ENCODE data around the gene B4GALT6. TPM values are rescaled to one million over a fixed set of nuclear protein-coding genes. Genes with fewer than 3 reads are reported as not detected.

Gene B4GALT6, protein sequence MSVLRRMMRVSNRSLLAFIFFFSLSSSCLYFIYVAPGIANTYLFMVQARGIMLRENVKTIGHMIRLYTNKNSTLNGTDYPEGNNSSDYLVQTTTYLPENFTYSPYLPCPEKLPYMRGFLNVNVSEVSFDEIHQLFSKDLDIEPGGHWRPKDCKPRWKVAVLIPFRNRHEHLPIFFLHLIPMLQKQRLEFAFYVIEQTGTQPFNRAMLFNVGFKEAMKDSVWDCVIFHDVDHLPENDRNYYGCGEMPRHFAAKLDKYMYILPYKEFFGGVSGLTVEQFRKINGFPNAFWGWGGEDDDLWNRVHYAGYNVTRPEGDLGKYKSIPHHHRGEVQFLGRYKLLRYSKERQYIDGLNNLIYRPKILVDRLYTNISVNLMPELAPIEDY
- 5.2 and 7.7 TPM in 2 replicates for total RNA-seq

DNA sequence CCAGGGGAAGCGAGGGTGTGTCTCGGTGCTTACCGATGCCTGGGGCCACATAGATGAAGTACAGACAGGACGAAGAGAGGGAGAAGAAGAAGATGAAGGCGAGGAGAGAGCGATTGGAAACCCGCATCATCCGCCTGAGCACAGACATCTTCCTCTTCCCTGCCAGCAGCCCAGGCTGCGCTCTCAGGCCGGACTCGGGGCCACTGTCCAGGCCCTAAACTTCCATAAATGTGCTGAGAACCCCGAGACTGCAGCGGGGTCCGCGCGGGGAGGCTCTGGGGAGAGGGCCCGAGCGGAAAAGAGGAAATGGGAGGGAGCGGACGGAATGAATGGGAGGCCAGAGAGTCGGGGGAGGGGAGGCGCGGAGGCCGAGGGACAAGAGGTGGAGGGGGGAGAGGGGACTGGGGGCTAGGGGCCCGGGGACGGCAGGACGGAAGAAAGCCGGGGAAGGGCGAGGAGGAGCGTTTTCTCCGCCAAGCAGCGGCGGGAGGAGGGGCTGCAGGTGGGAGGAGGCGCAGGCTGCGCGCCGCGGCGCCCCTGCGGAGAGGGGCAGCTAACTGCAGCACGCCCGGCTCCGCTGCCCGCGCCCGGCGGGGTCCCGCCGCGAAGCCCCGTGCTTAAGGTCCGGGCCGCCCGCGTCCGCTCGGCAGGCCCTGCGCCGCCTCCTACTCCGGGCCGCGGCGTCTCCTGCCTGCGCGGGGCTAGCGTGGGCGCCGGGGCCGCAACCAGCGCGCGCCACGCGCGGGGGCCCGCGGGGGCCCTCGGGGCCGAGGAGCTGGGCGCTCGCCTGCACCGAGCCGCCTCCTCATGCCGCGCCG lies at the start of gene B4GALT6:
TSS of gene B4GALT6 (minus strand) at position 303 of the 818 bp plus-strand sequence. CDS start at position 148, 155 bp downstream.

DNA sequence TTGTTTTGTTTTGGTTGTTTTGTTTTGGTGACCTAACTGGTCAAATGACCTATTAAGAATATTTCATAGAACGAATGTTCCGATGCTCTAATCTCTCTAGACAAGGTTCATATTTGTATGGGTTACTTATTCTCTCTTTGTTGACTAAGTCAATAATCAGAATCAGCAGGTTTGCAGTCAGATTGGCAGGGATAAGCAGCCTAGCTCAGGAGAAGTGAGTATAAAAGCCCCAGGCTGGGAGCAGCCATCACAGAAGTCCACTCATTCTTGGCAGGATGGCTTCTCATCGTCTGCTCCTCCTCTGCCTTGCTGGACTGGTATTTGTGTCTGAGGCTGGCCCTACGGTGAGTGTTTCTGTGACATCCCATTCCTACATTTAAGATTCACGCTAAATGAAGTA lies 92.8 kb downstream of the B4GALT6 start, which contains the start of gene TTR:
TSS of gene TTR (plus strand) at position 250 of the 400 bp plus-strand sequence. CDS start at position 276, 26 bp downstream.

Other genes with a start within 250 kb of the B4GALT6 start
- gene DSG3, start 236.8 kb downstream of the B4GALT6 start, total RNA-seq, result 72.8 and 139 TPM in 2 replicates
- 53.2 and 73.2 TPM in 2 replicates for gene DSG2, start 186.4 kb downstream of the B4GALT6 start, total RNA-seq
- not detected in 2 replicates for gene TTR, start 92.7 kb downstream of the B4GALT6 start, total RNA-seq
- gene SLC25A52, start 76.3 kb upstream of the B4GALT6 start, total RNA-seq, result not detected in 2 replicates

Data from hair follicular keratinocyte (primary cell).